KMS-11 (cell line): ENCODE results near the gene LRR1.

ENCODE experiments used
- H2AFZ ChIP-seq: fragments of 200-600 bp; sonication (generic); 2 replicates; pipeline ENCODE4 v1.6.1; 2016; ENCODE audit warnings: antibody characterized with exemption, mixed run types, low read depth
- H3K27ac ChIP-seq: fragments of 200-600 bp; sonication (generic); 2 replicates; pipeline ENCODE4 v1.6.1; 2016; ENCODE audit warnings: mild to moderate bottlenecking, mixed run types
- H3K27me3 ChIP-seq: fragments of 200-600 bp; sonication (generic); 2 replicates; pipeline ENCODE4 v1.6.1; 2017; ENCODE audit warnings: mild to moderate bottlenecking, low read depth, mixed run types, moderate library complexity; ENCODE audit not compliant: insufficient read depth
- H3K36me3 ChIP-seq: fragments of 200-600 bp; sonication (generic); 2 replicates; pipeline ENCODE4 v1.6.1; 2017; ENCODE audit warnings: mild to moderate bottlenecking, mixed run types; ENCODE audit not compliant: insufficient read depth
- H3K4me1 ChIP-seq: fragments of 200-600 bp; sonication (generic); 2 replicates; pipeline ENCODE4 v1.6.1; 2016; ENCODE audit warnings: mild to moderate bottlenecking, low read depth, mixed run types; ENCODE audit not compliant: poor library complexity, severe bottlenecking
- H3K4me2 ChIP-seq: fragments of 200-600 bp; sonication (generic); 2 replicates; pipeline ENCODE4 v1.7.0; 2016; ENCODE audit warnings: mild to moderate bottlenecking, mixed run types
- H3K4me3 ChIP-seq: fragments of 200-600 bp; sonication (generic); IDR thresholded peaks from 2 replicates; pipeline ENCODE4 v1.6.1; 2017; ENCODE audit warnings: low read depth, low read length, mixed read lengths; ENCODE audit not compliant: insufficient read depth
- H3K79me2 ChIP-seq: fragments of 200-600 bp; sonication (generic); 2 replicates; pipeline ENCODE4 v1.6.1; 2016; ENCODE audit warnings: low read depth, mixed run types; ENCODE audit not compliant: insufficient read depth
- H3K9ac ChIP-seq: fragments of 200-600 bp; sonication (generic); 2 replicates; pipeline ENCODE4 v1.6.1; 2016; ENCODE audit warnings: mild to moderate bottlenecking, mixed run types
- H4K20me1 ChIP-seq: fragments of 200-600 bp; sonication (generic); 2 replicates; pipeline ENCODE4 v1.6.1; 2016; ENCODE audit warnings: mild to moderate bottlenecking, mixed run types; ENCODE audit not compliant: insufficient read depth
- TF ChIP-seq, protein P1 (sequence below): fragments of 200-600 bp; sonication (generic); conservative IDR thresholded peaks from 2 replicates; pipeline ENCODE4 v1.6.1; 2017; ENCODE audit warnings: low read depth, mild to moderate bottlenecking, antibody characterized with exemption, low read length, moderate library complexity, mixed read lengths

LRR1 gene

DNA sequence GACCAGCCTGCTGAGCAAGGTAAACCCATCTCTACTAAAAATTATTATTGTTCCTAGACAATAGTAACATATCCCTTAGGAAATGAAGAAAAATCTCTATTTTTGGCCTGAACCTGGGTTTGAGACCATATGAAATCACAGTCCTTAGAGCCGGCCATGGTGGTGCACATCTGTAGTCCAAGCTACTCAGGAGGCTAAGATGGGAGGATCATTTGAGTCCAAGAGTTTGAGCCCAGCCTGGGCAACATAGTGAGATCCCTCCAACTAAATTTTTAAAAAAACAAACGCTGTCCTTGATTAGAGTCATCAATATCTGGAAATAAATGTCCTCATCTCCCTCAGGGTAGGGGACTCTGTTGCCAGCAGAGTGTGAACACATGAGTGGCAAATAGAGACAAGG is 47.2 kb upstream of the LRR1 start:
- H3K27me3 ChIP-seq: no peaks in the 10 kb centered on the region
- no peaks in the 10 kb centered on the region for H4K20me1 ChIP-seq
- no peak overlapping the region for H3K9ac ChIP-seq
- TF ChIP-seq, protein P1, sequence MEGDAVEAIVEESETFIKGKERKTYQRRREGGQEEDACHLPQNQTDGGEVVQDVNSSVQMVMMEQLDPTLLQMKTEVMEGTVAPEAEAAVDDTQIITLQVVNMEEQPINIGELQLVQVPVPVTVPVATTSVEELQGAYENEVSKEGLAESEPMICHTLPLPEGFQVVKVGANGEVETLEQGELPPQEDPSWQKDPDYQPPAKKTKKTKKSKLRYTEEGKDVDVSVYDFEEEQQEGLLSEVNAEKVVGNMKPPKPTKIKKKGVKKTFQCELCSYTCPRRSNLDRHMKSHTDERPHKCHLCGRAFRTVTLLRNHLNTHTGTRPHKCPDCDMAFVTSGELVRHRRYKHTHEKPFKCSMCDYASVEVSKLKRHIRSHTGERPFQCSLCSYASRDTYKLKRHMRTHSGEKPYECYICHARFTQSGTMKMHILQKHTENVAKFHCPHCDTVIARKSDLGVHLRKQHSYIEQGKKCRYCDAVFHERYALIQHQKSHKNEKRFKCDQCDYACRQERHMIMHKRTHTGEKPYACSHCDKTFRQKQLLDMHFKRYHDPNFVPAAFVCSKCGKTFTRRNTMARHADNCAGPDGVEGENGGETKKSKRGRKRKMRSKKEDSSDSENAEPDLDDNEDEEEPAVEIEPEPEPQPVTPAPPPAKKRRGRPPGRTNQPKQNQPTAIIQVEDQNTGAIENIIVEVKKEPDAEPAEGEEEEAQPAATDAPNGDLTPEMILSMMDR: no peak
- H3K36me3 ChIP-seq: no peaks in the 10 kb centered on the region
- H2AFZ ChIP-seq: no peak overlapping the region
- no peaks in the 10 kb centered on the region for H3K4me1 ChIP-seq
- no peak overlapping the region for H3K4me3 ChIP-seq
- no peak overlapping the region for H3K4me2 ChIP-seq
- no peaks in the 10 kb centered on the region for H3K79me2 ChIP-seq
- H3K27ac ChIP-seq: no peak overlapping the region

DNA sequence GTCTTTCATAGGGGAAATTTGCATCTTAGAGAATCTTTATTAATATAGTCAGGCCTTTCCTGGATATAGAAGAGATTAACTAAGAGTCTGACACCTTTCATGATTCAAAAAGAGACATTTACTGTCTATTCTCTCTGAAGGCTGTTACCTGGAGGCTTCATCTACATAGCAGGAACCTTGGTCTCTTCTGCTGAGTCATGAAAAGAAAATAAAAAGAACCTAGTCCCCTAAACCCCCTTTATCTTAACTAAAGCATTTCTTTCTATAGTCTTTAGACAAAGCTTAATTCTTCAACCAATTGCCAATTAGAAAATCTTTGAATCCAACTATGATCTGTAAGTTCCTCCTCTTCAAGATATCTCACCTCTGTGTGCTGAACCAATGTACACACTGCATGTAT is 45.6 kb upstream of the LRR1 start:
- H3K27me3 ChIP-seq: no peaks in the 10 kb centered on the region
- no peak overlapping the region for H3K4me3 ChIP-seq
- TF ChIP-seq, protein P1: no peak
- H2AFZ ChIP-seq: no peak overlapping the region
- no peak overlapping the region for H3K27ac ChIP-seq
- no peak overlapping the region for H3K9ac ChIP-seq
- H4K20me1 ChIP-seq: no peaks in the 10 kb centered on the region
- no peak overlapping the region for H3K4me2 ChIP-seq
- no peaks in the 10 kb centered on the region for H3K4me1 ChIP-seq
- no peaks in the 10 kb centered on the region for H3K36me3 ChIP-seq
- H3K79me2 ChIP-seq: no peaks in the 10 kb centered on the region

DNA sequence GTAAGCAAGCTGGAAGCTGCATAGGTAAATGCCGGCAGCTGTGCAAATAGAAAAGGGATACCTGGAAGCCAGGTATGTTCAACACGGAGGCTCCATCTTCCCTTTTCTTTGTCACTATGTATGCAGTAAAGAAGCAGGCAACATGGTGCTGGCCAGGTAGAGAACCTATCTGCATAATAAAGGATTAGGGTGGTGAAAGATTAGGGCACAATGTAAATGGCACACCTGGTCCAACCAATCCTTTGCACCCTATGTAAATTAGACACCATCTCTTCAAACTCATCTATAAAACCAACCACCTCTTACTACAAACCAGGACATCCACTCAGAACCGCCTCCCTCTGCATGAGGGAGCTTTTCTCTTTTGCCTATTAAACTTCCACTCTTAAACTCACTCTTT is 44.8 kb upstream of the LRR1 start:
- TF ChIP-seq, protein P1: no peak

DNA sequence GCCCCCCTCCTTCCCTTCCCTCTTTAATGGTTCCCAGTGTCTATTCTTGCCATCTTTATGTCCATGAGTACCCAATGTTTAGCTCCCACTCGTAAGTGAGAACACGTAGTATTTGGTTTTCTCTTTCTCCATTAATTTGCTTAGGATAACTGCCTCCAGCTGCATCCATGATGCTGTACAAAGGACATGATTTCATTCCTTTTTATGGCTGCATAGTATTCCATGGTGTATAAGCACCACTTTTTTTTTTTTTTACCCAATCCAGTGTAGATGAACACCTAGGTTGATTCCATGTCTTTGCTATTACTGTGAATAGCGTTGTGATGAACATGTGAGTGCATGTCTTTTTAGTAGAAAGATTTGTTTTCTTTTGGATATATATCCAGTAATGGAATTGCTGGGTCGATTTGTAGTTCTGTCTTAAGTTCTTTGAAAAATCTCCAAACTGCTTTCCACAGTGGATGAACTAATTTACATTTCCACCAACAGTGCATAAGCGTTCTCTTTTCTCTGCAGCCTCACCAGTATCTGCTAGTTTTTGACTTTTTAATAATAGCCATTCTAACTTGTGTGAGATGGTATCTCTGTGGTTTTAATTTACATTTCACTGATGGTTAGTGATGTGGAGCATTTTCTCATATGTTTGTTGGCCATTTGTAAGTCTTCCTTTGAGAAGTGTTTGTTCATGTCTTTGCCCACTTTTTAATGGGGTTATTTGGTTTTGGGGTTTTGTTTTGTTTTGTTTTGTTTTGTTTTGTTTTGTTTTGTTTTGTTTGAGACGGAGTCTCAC is 38.6 kb upstream of the LRR1 start:
- Histone ChIP-seq H3K27ac (no peak overlapping the region), H3K79me2 (no peaks in the 10 kb centered on the region), H3K4me2 (no peak overlapping the region), H4K20me1 (no peaks in the 10 kb centered on the region), H3K4me3 (no peak overlapping the region), H3K4me1 (no peaks in the 10 kb centered on the region), H3K27me3 (no peaks in the 10 kb centered on the region), H2AFZ (no peak overlapping the region), H3K9ac (no peak overlapping the region), H3K36me3 (no peaks in the 10 kb centered on the region)
- TF ChIP-seq, protein P1: no peak

More for the DNA sequence above, 44.8 kb upstream of the LRR1 start:
- no peaks in the 10 kb centered on the region for H3K27me3 ChIP-seq
- H3K9ac ChIP-seq: no peak overlapping the region
- H3K36me3 ChIP-seq: no peaks in the 10 kb centered on the region
- no peak overlapping the region for H3K27ac ChIP-seq
- H3K4me1 ChIP-seq: no peaks in the 10 kb centered on the region
- no peaks in the 10 kb centered on the region for H3K79me2 ChIP-seq
- H4K20me1 ChIP-seq: no peaks in the 10 kb centered on the region
- no peak overlapping the region for H3K4me2 ChIP-seq
- no peak overlapping the region for H3K4me3 ChIP-seq
- no peak overlapping the region for H2AFZ ChIP-seq
